ENCODE data around the gene MCF2L2.
A peak's percentile ranks its signal among the peaks of the same experiment; 100 is the strongest.
"Not testable (repeated sequence)": the region's sequence is repeated elsewhere in the genome, so short reads cannot be mapped to it uniquely, and the experiment has no call there.

The MCF2L2 gene, protein sequence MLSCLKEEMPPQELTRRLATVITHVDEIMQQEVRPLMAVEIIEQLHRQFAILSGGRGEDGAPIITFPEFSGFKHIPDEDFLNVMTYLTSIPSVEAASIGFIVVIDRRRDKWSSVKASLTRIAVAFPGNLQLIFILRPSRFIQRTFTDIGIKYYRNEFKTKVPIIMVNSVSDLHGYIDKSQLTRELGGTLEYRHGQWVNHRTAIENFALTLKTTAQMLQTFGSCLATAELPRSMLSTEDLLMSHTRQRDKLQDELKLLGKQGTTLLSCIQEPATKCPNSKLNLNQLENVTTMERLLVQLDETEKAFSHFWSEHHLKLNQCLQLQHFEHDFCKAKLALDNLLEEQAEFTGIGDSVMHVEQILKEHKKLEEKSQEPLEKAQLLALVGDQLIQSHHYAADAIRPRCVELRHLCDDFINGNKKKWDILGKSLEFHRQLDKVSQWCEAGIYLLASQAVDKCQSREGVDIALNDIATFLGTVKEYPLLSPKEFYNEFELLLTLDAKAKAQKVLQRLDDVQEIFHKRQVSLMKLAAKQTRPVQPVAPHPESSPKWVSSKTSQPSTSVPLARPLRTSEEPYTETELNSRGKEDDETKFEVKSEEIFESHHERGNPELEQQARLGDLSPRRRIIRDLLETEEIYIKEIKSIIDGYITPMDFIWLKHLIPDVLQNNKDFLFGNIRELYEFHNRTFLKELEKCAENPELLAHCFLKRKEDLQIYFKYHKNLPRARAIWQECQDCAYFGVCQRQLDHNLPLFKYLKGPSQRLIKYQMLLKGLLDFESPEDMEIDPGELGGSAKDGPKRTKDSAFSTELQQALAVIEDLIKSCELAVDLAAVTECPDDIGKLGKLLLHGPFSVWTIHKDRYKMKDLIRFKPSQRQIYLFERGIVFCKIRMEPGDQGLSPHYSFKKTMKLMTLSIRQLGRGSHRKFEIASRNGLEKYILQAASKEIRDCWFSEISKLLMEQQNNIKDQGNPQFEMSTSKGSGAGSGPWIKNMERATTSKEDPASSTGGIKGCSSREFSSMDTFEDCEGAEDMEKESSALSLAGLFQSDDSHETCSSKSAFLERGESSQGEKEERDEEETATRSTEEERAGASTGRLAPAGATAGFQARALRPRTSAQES

DNA sequence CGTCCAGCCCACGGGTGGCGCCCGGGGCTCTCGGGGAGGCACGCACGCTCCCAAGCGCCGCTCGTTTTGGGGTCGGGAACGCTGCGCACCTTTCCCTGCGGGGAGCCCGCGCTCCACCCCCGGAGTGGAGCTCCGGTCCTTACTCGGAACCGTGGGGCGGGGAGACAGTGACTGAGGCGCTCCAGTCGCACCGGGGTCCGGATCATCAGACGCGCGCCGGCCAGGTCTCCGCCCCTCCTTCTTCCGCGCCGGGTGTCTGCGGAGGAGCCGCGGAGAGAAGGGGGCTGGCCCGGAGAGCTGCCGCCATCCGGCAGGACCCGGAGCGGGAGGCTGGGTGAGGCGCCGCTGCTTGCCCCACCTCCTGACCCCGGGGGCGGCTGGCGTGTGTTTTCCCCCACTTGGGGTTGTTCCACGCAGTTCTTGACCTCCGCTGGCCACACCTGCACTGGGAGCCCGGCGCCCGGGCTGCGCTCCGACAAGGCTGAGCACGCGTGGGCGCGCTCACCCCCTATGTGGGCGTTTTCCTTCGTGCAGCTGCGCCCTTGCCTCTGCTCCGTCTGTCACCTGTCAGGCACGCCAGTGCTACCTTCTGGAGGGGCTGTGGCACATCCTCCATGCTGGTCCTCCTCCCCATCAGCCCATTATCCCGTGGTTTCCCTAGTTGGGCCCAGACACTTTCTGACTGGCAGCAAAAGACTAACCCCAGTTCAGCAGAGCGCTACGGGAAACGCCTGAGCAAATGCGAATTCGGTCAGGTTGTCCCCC is at the start of gene MCF2L2:
TSS of gene MCF2L2 (minus strand) at position 173 of the 765 bp plus-strand sequence. CDS start 642 bp downstream, outside the sequence.
- peak; percentile 43 for DNase-seq

DNA sequence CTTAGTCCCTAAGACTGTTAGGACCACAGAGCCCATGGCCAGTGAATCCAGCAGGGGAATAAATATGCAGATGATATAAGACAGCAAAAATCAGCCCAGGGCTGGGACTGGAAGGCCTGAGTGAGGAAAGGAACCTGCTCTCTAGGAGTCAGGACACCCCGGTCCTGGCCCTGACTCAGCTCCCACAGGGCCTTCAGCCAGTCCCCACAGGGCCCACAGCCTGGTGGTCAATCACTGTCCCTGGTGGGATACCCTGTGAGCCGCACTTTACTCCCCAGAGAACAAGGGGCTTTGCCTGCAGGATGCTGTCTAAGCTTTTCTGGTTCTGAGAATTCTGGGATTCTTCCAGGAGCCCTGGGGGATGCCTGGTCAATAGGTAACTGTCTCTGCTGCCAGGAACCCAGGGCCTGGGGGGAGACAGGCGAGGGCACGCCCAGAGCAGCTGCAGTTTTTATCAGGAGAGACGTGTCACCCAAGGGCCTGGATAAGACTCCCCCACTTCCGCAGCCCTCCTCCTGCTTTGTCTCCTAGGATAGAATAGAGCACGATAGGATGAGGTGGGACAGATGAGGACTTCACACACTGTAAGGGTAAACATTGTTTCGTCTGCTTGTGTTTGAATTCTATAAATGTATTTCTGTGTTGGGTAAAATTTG is 49.5 kb upstream of the MCF2L2 start:
- no peak for DNase-seq

DNA sequence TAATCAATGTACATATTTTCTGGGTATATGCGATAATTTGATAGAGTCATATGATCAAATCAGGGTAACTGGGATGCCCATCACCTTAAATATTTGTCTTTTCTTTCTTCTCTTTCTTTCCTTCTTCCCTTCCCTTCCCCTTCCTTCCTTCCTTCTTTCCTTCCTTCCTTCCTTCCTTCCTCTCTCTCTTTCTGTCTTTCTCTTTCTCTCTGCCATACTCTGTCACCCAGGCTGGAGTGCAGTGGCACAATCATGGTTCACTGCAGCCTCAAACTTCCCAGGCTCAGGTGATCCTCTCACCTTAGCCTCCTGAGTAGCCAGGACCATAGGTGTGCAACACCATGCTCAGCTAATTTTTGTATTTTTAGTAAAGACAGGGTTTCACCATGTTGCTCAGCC is 47.3 kb upstream of the MCF2L2 start:
- DNase-seq: not testable (repeated sequence)

DNA sequence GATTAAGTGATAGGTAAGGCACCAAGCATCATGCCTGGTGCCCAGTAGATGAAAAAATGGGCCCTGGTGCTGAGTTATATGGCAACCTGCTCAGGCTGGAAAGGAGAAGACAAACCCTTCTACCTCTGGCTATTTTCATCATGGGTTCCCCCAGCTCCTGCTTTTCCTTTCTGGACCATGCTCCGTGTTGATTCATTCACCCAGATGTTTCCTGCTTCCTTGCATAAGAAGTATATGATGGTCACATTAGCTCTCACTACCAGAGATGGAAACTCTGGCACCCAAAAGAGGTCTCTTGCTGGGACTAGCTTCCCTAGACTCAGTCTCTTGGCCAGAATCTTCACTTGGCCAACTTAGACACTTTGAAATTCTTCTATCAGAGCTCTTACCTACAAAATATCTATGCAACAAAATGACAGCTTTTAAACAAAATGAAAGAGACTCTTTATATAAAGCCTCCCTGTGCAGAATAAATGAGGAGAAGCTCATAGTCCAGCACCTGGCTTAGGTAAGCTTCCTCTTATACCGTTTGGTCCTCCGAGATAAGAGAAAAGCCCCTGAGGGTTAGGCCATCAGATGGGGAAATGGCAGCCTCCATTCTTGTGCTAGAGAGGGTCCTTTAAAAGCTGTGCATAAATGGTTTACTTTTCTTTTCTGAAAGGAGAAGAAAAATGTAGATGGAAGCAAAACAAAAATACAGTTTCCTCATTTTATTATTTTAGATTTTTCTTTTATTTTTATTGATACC is 46.8 kb upstream of the MCF2L2 start:
- DNase-seq: no peak

DNA sequence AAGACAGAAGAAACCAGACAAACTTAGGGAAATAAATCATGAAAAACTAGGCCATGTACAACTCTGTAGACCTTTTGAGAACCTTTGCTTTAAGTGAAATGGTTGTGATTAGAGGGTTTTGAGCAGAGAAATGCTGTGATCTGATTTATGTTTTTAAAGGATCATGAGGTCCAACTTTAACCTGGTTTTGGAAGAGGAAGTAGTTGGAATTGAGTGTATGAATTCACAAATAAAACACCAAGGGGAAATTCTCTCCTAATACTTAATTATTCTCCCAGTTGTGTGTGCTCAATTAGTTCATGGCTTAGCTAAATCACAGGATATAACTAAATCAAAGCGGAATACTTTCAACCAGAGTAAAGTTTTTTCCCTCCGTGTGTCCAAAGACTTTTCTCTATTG is 45.5 kb upstream of the MCF2L2 start:
- DNase-seq: no peak

DNA sequence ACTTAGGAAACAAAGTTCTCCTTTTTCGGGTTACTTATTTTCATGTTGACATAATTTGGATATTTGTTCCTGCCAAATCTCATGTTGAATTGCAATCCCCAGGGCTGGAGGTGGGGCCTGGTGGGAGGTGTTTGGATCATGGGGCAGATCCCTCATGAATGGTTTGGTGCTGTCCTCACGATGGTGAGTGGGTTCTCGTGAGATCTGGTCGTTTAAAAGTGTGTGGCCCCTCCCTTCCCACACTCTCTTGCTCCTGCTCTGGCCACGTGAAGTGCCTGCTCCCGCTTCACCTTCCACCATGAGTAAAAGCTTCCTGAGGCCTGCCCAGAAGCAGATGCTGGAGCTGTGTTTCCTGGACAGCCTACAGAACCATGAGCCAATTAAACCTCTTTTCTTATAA is 43.7 kb upstream of the MCF2L2 start:
- DNase-seq: no peak

DNA sequence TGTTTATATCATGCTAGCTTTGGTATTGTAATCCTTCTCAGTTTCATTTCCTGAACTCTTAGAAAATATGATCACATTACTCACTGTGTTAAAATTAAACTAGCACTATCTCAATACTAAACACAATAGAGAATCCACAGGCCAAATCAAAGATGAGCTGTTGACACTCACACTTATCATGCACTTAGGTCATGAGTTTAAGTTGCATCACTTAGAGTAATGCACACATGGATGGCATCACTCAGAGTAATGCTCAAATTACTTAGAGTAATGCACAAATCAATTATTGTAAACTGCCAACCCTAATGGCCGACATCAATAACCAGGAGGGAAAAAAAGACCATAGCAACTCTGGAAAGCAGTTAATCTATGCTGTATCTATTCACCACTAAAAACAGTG is 40.0 kb upstream of the MCF2L2 start:
- no peak for DNase-seq

DNA sequence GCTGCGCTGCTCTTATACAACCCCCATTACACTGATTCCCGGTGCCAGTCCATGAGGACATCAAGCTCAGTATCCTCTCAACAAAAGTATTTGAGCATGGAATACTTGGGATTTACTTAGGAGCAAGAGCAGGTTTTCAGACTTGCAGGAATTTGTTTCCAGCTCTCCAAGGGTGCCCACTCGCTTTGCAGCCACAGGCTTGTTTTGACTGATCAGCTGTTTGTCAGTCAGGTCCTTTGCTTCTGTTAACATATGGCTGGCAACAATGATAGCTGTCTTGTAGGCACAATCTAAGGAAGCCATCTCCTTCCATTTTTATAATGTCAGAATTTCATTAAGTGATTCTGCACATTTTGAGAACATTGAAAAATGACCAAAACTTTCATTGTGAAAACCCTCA is 38.2 kb upstream of the MCF2L2 start:
- DNase-seq: no peak

DNA sequence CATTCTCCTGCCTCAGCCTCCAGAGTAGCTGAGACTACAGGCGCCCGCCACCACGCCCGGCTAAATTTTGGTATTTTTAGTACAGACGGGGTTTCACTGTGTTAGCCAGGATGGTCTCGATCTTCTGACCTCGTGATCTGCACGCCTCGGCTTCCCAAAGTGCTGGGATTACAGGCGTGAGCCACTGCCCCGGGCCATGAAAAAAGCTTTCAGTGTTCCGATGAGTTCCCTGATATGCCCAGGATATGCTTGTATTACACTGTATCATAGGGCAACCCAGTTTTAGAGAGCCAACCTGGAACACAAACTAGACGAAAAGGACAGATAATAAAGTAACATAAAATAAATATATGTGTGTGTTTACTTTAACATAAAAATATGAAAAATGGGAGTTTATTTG is 37.3 kb upstream of the MCF2L2 start:
- DNase-seq: not testable (repeated sequence)

DNA sequence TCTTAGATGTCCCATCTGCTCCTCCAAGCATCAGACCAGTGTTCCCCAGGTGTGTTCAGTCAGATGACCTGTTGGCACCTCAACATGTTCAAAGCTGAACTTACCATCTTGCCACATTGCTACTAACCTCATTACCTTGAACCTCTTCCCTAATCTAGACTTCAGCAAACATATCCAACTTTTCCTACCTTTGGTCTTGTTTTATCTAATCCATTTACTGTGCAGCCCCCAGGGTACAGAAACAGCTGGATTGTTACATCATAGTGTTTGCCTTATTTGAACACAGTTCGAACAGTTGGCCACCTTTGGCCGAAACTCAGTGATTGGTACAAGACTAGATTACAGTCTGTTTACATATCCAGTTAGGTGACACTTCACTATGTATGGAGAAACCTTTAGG is 36.1 kb upstream of the MCF2L2 start:
- DNase-seq: no peak

DNA sequence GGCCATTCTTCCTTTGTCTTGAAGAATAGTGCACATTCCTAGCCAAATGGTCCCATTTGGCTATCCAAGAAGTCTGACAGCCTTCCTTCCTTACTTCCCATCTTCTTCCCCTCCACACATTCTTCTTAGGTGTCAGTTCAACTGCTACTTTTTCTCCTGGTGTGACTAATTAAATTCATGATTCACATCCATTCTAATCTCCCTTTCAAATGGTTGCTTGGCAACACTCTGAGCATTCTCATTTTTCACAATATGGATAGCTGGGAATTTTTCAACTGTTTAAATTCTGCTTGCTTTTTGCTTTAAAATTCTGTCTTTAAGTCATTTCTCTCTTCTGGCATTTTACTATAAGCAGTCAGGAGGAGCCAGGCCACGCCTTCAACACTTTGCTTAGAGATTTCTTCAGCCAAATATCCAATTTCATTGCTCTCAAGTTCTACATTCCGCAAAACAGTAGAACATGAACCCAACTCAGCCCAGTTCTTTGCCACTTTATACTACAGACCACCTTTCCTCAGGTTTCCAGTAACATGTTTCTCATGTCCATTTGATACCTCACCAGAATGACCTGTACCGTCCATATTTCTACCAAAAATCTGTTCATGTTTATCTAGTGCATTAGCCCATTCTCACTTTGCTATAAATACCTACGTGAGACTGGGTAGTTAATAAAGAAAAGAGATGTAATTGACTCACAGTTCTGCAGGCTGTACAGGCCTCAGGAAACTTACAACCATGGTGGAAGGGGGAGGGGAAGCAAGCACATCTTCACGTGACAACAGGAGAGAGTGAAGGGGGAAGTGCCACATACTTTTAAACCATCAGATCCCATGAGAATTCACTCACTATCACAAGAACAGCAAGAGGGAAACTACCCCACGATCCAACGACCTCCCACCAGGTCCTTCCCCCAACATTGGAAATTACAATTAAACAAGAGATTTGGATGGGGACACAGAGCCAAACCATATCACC is 31.9 kb upstream of the MCF2L2 start:
- no peak for DNase-seq

DNA sequence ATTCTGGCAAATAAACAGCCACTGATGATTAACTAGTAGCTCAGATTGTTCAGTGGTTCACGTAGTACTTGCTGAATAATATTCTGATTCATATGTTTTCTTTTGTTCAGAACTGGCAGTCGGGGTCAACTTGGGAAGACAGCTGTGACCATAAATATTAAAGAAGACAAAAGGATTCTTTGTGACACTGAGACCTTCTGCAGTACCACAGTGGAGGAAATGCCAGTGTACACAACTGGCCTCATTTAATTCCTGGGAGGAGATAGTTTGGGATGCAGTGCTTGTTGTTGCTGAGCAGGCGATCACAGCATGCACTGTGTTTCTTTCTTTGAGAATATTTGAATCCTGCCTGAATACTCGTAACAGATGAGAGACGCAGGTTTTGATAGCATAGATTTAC is 26.7 kb upstream of the MCF2L2 start:
- no peak for DNase-seq

DNA sequence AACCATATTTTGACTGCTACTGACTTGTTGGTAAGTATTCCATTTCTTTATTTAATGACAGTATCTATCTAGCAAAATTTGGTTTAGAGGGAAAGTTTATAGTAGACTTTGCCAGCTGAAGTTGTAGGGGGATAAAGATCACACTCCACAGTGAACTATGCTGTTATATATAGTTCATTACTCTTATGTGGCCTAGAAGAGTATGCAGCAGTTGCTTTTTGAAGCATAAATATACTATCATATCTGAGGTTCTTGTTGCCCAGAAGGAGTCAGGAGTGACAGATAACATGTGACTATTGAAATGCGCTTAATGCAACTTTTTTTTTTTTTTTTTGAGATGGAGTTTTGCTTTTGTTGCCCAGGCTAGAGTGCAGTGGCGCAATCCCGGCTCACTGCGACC is 25.6 kb upstream of the MCF2L2 start:
- DNase-seq: no peak

DNA sequence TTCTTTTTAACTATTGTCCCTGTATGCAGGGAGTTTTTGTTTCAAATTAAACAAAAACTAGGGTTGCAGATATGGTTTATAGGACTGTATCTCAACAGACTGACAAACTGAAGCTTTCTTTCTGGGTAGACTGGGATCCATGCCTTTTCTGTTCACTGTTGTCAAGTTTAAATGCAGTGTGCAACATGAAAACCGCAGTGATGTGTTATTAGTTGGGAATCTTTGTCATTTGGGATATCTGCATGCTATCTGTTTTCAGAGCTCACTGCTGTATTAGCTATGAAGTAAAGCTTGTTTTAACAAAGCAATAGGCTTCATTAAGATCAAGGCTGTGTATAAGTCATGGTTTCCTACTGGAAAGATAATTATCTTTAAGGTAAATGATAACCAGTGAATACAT is 21.4 kb upstream of the MCF2L2 start:
- no peak for DNase-seq

DNA sequence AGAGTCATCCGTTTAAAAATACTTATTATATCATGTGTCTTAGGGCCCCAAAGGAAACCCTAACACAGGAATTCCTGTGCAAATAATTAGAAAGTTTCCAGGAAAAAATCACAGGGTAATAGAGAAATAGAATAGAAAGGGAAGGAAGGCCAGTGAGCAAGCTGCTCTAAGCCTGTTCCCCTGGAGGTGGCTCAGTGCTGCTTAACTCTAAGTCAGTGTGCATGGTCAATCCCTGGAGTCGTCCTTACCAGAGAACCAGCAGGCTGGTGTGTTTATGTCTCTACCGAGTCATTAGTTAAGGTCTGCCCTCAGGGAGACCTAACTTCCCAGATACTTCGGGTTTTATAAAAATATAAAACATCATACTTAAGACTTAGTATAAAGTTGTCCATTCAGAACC is 21.0 kb upstream of the MCF2L2 start:
- DNase-seq: no peak

DNA sequence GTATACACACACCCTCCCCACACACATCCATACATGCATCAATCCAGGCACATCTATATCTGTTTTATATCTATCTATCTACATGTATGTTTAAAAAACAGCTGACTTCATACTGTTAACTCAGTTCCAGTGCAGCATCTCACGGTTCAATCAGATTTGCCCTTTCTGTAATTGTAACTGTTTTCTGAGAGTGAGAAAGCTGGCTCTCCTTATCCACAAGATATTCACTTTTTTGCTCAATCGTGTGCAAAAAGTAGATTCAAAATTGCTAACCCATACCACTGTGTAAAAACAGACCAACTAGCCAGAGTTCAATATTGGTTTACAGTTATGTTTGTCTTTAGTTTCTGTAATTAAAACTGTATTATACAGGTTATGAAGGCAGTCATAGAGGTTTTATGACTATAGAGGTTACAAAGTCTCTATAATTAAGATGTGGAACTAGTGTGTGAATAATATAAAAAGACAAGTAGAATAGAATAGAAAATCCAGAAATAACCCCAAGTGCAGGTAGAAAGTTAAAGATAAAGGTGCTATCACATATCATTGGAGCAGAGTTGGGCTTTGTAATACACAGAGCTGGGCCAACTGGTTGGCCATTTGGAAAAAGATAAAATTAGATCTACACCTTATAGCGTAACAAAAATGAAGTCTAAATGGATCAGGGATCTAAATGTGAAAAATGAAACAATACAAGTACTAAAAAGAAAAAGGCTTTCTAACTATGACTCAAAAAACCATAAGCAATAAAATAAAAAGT is 20.1 kb upstream of the MCF2L2 start:
- DNase-seq: no peak

DNA sequence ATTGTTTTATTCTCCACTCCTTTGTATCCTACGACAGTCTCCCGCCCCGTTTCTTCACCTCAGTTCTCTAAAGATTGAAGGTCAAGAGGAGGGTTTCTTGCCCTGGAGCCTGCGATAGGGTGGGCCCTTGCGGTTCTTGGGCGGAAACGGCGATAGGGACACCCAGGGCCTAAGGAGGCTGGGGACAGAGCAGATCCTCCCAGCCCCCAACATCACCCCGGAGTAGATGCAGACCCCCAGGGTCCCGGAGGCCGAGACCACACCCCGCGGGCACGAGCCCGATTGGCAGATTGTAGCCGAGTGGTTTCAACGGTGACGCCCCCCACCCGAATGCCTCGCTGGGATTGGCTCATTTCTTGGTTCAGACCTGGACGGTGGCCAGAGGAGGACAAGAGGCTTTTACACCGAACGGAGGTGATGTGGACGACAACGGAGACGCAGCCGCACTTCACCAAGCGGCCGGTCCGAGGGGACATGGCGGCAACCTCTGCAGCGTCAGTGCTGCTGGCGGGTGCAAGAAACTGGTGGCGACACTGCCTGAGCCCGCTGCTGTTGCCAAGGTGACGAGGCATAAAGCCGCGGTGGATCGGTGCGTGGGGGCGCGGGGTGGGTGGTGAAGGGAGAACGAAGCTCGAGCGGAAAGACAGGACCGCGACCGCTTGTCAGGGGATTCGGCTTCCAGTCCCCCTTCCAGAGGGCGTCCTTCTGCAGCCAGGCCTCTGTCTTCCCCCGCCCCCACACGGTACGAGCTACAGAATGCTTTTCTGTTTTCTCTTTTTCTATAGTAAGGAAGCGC is 19.0 kb upstream of the MCF2L2 start:
- peak; percentile 76 for DNase-seq

DNA sequence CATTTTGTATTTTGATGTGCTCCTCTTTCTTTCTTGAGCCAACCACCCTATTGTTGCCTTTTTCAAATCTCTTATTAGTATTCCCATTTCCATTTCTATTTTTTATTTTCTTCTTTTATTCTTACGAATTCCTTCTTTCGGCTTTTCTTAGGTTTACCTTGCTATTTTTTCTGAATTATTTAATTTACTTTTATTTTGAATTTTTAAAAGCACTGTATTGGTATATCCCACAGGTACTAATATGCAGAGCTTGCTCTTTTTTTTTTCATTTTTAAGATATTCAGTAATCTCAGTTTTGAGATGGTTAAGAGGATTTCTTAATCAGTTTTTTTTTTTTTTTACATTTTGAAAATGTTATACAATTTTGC is 18.4 kb upstream of the MCF2L2 start:
- no peak for DNase-seq

DNA sequence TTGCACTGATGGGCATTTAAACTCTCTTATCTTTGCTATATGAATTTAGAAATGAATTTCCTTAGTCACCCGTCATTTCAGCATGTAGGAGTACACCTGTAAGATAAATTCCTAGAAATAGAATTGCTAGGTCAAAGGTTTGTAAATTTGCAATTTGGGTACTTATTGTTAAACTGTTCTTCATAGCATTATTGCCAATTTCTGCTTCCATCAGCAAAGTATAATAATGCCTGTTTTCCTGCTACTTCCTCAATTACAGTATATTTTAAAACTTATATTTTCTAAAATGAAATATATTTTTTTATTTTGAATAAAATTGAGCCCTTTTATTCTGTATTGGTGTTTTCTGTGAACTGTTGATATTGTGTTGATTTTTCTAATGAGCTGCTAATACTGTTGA is 16.3 kb upstream of the MCF2L2 start:
- no peak for DNase-seq

All from NCI-H1694 (cell line).